T-cell (primary cell): ENCODE results near the gene ELMO2. TPM values are rescaled to one million over a fixed set of nuclear protein-coding genes. Genes with fewer than 3 reads are reported as not detected.

ENCODE experiments used
- ATAC-seq, 4 experiments: fragments of 200-7000 bp in 3 of 4; fragments of 150-1000 bp in 1 of 4; cut with Tn5 transposase; replicated peaks in 1 of 4; 1 replicate in 3 of 4; 2 replicates in 1 of 4; pipeline ENCODE4 v1.10.0; 2021; ENCODE audit warnings: moderate library complexity in 3 of 4, mild to moderate bottlenecking in 2 of 4, moderate number of reproducible peaks in 1 of 4
- CTCF ChIA-PET, 2 donors: fragments of 300-600 bp; sonication (Branson Sonifier 250); formaldehyde crosslinking; loops; one replicate each; lab custom pipeline; 2022; ENCODE audit warnings: antibody characterized with exemption in 2 of 2; lab: Charles Lee
- POLR2A ChIA-PET, 2 donors: fragments of 300-600 bp; sonication (Branson Sonifier 250); formaldehyde crosslinking; loops; one replicate each; lab custom pipeline; 2022; ENCODE audit warnings: antibody characterized with exemption in 2 of 2; lab: Charles Lee
- DNase-seq, 35 experiments: peaks; one replicate each; pipeline versions ENCODE4 v3.0.0 to v3.0.0-alpha.2; 2013 to 2023
- H3K27ac ChIP-seq: one replicate; pipeline ENCODE4 v1.5.1; 2013; ENCODE audit warnings: low read length
- H3K27me3 ChIP-seq, 2 experiments: replicated peaks in 1 of 2; 1 replicate in 1 of 2; 2 replicates in 1 of 2; pipeline versions ENCODE4 v1.6.1 to v1.7.0; 2013; ENCODE audit warnings: low read length in 1 of 2, mixed read lengths in 1 of 2; ENCODE audit not compliant: control insufficient read depth in 2 of 2, insufficient read depth in 2 of 2; ENCODE audit errors: extremely low read depth in 1 of 2
- H3K36me3 ChIP-seq, 2 donors: 1 replicate in 1 of 2; 2 replicates in 1 of 2; pipeline versions ENCODE4 v1.6.1 to v1.7.0; 2013; ENCODE audit warnings: low read length in 1 of 2; ENCODE audit not compliant: control insufficient read depth in 2 of 2, insufficient read depth in 1 of 2; ENCODE audit errors: extremely low read depth in 1 of 2
- H3K4me1 ChIP-seq, 2 experiments: 1 replicate in 1 of 2; 2 replicates in 1 of 2; pipeline versions ENCODE4 v1.6.1 to v1.7.0; 2013; ENCODE audit warnings: low read length in 2 of 2, mixed read lengths in 1 of 2; ENCODE audit not compliant: insufficient read depth in 2 of 2, control insufficient read depth in 1 of 2; ENCODE audit errors: extremely low read depth in 1 of 2
- H3K4me3 ChIP-seq, 2 donors: 1 replicate in 1 of 2; 2 replicates in 1 of 2; pipeline versions ENCODE4 v1.5.1 to v1.7.0; 2013; ENCODE audit warnings: mild to moderate bottlenecking in 2 of 2, low read length in 1 of 2, moderate library complexity in 1 of 2; ENCODE audit not compliant: control insufficient read depth in 1 of 2; ENCODE audit errors: extremely low read depth in 1 of 2
- H3K9me3 ChIP-seq: 2 replicates; pipeline ENCODE4 v1.7.0; 2013
- H3K27ac Mint-ChIP-seq, 2 donors: one replicate each; pipeline ENCODE4 v1.8.0; 2020 to 2021; ENCODE audit warnings: mild to moderate bottlenecking in 2 of 2, mixed read lengths in 2 of 2
- H3K27me3 Mint-ChIP-seq, 2 donors: one replicate each; pipeline ENCODE4 v1.8.0; 2021 to 2022; ENCODE audit warnings: mixed read lengths in 2 of 2
- H3K36me3 Mint-ChIP-seq: one replicate; pipeline ENCODE4 v1.8.0; 2021; ENCODE audit warnings: mixed read lengths
- H3K4me1 Mint-ChIP-seq, 3 donors: one replicate each; pipeline ENCODE4 v1.8.0; 2020 to 2022; ENCODE audit warnings: mixed read lengths in 3 of 3, mild to moderate bottlenecking in 1 of 3
- H3K4me3 Mint-ChIP-seq, 3 donors: one replicate each; pipeline ENCODE4 v1.8.0; 2020 to 2022; ENCODE audit warnings: mild to moderate bottlenecking in 3 of 3, mixed read lengths in 3 of 3, moderate library complexity in 3 of 3
- H3K9me3 Mint-ChIP-seq, 3 donors: one replicate each; pipeline ENCODE4 v1.8.0; 2020 to 2022; ENCODE audit warnings: mixed read lengths in 3 of 3
- WGBS: methylation state at CpG from one replicate; pipeline ENCODE4 v1.1.5; 2013; ENCODE audit warnings: missing lambda C conversion rate; ENCODE audit not compliant: insufficient coverage; 5-methylcytosine and 5-hydroxymethylcytosine counted together
- total RNA-seq, 35 experiments: library from RNA in 6 of 35; stranded (reverse) in 6 of 35; fragments of 120-200 nt in 1 of 35; gene quantifications; one replicate each; pipeline versions ENCODE4 v1.2.1 to v1.2.4 and lab custom pipeline; 2013 to 2026

ELMO2 gene
- total RNA-seq, 5 donors from 2014 or later (not counting 1 experiment from before 2014, with no cell fraction given) = 48.8 to 86.6 (median 54.2) TPM

DNA sequence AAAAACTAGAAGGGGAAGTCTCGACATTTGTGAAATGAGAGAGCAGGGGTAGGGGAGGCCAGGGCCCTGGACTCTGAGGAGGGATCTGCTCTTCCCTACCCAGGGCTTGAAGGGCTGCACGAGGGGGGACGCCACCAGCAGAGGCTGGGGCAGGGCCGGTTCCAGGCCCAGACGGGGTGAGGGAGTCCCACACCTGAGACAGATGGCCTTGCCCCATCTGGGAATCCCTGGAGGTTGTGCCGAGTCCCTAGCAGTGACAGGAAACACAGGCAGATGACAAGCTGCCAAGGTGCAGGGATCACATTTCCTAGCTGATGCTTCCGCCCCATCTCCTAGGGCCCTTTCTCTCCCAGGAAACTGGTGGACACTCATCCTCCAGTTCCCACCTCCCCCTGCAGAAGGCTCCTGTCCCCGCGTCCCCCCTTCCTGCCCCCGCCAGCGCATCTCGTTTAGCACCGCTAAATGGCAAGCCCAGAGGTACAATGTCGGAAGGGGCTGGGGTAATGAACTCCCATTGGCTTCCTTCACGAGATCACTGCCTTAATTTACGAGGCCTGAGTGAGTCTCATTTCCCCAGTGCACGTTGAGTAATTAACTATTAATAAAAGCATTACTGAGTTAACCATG, 63.0 kb downstream of the ELMO2 start:
- H3K9me3 Mint-ChIP-seq = no peaks in the 10 kb centered on the region
- H3K27ac Mint-ChIP-seq = peak overlapping the region in 1 of 2 donors; percentile 48
- H3K4me1 Mint-ChIP-seq = peaks cover 29 to 33% (median 31%) of the 10 kb centered on the region in 3 donors
- H3K4me3 Mint-ChIP-seq = peak overlapping the region; percentile 65 to 85 (median 66)
- ATAC-seq (peak; percentile 41 to 52 (median 48)), DNase-seq (no peak)
- H3K36me3 Mint-ChIP-seq = peaks cover 7% of the 10 kb centered on the region
- peak overlapping the region in 1 of 2 donors; percentile 25 for H3K4me3 ChIP-seq
- peaks cover 8 to 16% of the 10 kb centered on the region in 2 donors for H3K27me3 Mint-ChIP-seq
- 19% methylated on average over 8 of the region's 17 CpGs for WGBS
- H3K36me3 ChIP-seq = peaks cover 2 to 6% of the 10 kb centered on the region in 2 donors
- ChIA-PET POLR2A (no interaction called here), CTCF (no interaction called here)
- H3K27me3 ChIP-seq = peaks cover 3 to 37% of the 10 kb centered on the region in 2 experiments
- H3K4me1 ChIP-seq = peaks cover 0 to 24% of the 10 kb centered on the region in 2 experiments
- H3K9me3 ChIP-seq = no peaks in the 10 kb centered on the region
- H3K27ac ChIP-seq = no peak overlapping the region

DNA sequence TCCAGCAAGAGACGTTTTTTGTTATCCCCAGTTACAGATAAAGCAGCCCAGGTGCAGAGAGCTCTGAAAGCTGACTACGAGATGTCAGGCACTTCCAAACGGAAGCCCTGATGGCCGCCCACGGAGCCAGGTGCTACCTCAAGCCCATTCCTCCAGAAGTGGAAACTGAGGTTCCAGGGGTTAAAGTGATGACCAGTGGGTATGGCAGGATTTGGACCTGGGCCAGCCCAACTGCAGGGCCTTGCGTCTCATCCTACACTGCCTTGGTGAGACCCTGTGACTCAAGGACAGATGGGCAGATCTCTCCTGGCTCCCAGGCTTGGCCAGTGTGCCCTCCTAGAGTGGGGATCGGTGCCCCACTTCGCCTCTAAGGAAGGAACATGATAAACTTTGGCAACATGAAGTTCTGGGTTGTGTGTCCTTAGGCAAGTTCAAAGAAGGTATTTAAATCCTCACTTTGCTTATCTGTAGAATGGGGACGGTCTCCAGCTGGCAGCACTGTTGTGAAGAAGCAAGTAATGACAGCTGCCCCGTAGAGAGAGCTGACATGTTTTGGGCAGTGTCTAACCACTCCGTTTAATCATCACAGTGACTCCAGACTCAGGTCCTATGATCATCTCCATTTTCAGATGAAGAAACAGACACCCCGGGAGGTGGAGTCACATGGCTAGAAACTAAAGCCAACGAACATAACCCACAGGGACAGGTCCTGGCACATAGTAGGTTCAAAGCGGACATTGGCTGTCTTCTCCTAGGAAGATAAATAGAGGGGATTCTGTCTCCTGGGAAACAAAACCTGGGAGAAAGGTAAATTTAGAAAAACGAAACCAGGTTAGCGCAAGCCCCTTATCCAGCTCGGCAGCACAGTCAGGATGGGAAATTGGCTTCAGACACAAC, 63.7 kb downstream of the ELMO2 start:
- Mint-ChIP-seq H3K4me1 (peaks cover 29 to 33% (median 31%) of the 10 kb centered on the region in 3 donors), H3K9me3 (no peaks in the 10 kb centered on the region), H3K4me3 (peak overlapping the region; percentile 65 to 85 (median 66)), H3K36me3 (peaks cover 7% of the 10 kb centered on the region), H3K27ac (peak overlapping the region in 1 of 2 donors; percentile 48), H3K27me3 (peaks cover 8 to 18% of the 10 kb centered on the region in 2 donors)
- Histone ChIP-seq H3K36me3 (peaks cover 2% of the 10 kb centered on the region in 2 donors), H3K4me3 (peak overlapping the region in 1 of 2 donors; percentile 25), H3K27ac (no peak overlapping the region), H3K9me3 (no peaks in the 10 kb centered on the region), H3K27me3 (peaks cover 3 to 42% of the 10 kb centered on the region in 2 experiments), H3K4me1 (peaks cover 0 to 24% of the 10 kb centered on the region in 2 experiments)
- ChIA-PET CTCF (no interaction called here), POLR2A (no interaction called here)
- 56% methylated on average over 11 of the region's 17 CpGs for WGBS
- ATAC-seq (peak in 3 of 4 experiments; percentile 7 to 21 (median 15)), DNase-seq (no peak)

DNA sequence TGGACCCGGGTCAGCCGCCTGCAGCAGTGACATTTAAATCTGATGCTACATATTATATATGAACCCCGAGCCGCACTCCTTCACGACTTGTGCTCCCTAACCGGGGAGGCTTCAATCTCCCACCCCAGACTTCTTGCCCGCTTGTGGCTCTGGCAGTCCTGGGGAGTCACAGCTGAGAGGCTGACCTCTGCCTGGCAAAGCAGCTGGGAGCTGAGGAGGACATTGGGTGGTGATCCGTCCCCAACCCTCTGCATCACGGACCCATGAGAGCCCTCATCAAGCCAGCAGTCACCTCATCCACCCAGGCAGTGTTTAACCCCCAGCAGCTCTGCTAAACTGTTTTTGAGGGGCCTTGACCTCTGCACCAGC, 64.4 kb downstream of the ELMO2 start:
- Mint-ChIP-seq H3K36me3 (peaks cover 6% of the 10 kb centered on the region), H3K4me1 (peaks cover 25 to 33% (median 31%) of the 10 kb centered on the region in 3 donors), H3K4me3 (no peak overlapping the region), H3K9me3 (no peaks in the 10 kb centered on the region), H3K27me3 (peaks cover 8 to 18% of the 10 kb centered on the region in 2 donors), H3K27ac (no peak overlapping the region)
- ChIA-PET POLR2A (interaction anchor here in 1 of 2 donors (0.6 kb wide), 1 partner anchor 235 kb away, joined by 7 read pairs; no protein-coding TSS in a partner anchor), CTCF (no interaction called here)
- peaks cover 3 to 49% of the 10 kb centered on the region in 2 experiments for H3K27me3 ChIP-seq
- peaks cover 0 to 24% of the 10 kb centered on the region in 2 experiments for H3K4me1 ChIP-seq
- 20% methylated on average over 1 of the region's 9 CpGs for WGBS
- no peak for DNase-seq
- no peaks in the 10 kb centered on the region for H3K9me3 ChIP-seq
- H3K4me3 ChIP-seq = no peak overlapping the region
- H3K27ac ChIP-seq = no peak overlapping the region
- peaks cover 0 to 2% of the 10 kb centered on the region in 2 donors for H3K36me3 ChIP-seq
- no peak for ATAC-seq

DNA sequence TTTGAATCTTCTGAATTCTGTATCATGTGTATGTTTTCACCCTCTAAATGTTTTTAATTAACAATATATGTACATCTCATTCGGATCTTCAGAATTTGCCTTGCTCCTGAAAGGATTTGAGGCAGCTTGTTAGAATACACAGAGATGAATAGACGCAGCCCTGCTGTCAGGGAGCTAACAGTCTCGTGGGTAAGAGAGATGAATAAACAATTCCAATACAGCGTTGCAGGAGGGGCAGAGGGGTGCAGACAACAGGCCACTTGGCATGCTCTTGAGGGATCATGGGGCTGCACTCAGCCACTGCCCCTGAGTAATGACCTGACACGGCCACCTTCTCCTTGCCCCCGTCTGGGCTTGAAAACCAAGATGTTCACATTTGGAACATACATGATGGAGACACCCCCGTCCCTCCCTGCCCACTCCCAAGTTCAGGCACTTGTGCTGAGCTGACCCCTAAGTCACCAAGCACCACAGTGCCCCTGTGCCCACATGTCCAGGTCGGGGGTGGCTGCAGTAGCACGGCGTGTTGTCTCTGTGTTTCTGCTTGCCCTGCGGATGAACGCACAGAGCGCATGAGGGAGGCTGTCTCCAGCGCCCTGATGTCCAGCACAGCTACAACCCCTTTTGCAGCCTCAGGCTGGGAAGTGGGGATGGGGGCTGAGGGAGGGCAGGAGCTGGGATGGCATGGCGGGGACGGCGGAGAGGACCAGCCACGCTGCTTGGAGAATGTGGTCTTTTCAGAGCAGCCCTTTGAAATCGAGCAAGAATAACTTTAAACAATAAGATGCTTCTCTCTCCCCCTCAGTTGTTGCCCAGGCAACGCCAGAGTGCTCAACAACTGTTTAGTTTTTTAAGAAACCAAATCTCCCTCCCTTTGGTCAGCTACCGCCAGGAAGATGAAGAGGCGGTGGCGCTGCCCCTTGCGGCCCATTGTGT, 65.1 kb downstream of the ELMO2 start:
- ChIA-PET POLR2A (interaction anchor here in 1 of 2 donors (0.6 kb wide), 1 partner anchor 234 kb away, joined by 7 read pairs; no protein-coding TSS in a partner anchor), CTCF (interaction anchor here in 1 of 2 donors (0.6 kb wide), 1 partner anchor 1847 kb away, joined by 3 read pairs; no protein-coding TSS in a partner anchor)
- Histone ChIP-seq H3K27me3 (peaks cover 5 to 53% of the 10 kb centered on the region in 2 experiments), H3K27ac (no peak overlapping the region), H3K9me3 (no peaks in the 10 kb centered on the region), H3K36me3 (no peaks in the 10 kb centered on the region), H3K4me3 (no peak overlapping the region), H3K4me1 (peaks cover 0 to 24% of the 10 kb centered on the region in 2 experiments)
- WGBS = 75% methylated on average over 16 of the region's 24 CpGs
- DNase-seq = no peak
- ATAC-seq = no peak
- no peak overlapping the region for H3K27ac Mint-ChIP-seq
- peaks cover 8 to 19% of the 10 kb centered on the region in 2 donors for H3K27me3 Mint-ChIP-seq
- no peak overlapping the region for H3K4me3 Mint-ChIP-seq
- peaks cover 23 to 33% (median 29%) of the 10 kb centered on the region in 3 donors for H3K4me1 Mint-ChIP-seq
- no peaks in the 10 kb centered on the region for H3K9me3 Mint-ChIP-seq
- peaks cover 4% of the 10 kb centered on the region for H3K36me3 Mint-ChIP-seq

DNA sequence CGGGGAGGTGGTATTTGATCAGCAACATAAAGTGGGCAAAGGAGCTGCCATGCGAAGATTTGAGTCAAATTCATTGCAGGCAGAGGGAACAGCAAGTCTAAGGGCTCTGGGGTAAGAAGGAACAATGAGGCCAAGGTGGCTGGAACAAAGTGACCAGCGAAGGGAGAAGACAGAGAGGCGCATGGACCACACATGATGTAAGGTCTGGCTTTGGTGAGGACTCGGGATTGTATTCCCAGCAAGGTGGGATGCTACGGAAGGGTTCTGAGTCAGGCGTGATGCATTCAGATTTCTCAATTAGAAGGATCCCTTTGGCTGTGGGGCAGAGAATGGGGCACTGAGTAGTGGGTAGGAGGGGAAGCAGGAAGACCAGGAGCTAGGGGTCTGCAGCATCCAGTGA, 67.4 kb downstream of the ELMO2 start:
- H3K27me3 Mint-ChIP-seq = peaks cover 15 to 33% of the 10 kb centered on the region in 2 donors
- H3K27ac ChIP-seq = no peak overlapping the region
- H3K4me1 ChIP-seq = peaks cover 0 to 23% of the 10 kb centered on the region in 2 experiments
- DNase-seq = no peak
- ChIA-PET POLR2A (no interaction called here), CTCF (no interaction called here)
- peaks cover 15 to 22% (median 18%) of the 10 kb centered on the region in 3 donors for H3K4me1 Mint-ChIP-seq
- no peaks in the 10 kb centered on the region for H3K36me3 Mint-ChIP-seq
- ATAC-seq = no peak
- peaks cover 7 to 75% of the 10 kb centered on the region in 2 experiments for H3K27me3 ChIP-seq
- H3K9me3 ChIP-seq = no peaks in the 10 kb centered on the region
- 85% methylated on average over 7 of the region's 7 CpGs for WGBS
- no peaks in the 10 kb centered on the region for H3K36me3 ChIP-seq
- no peaks in the 10 kb centered on the region for H3K9me3 Mint-ChIP-seq
- H3K4me3 ChIP-seq = no peak overlapping the region
- no peak overlapping the region for H3K4me3 Mint-ChIP-seq
- H3K27ac Mint-ChIP-seq = no peak overlapping the region
